HCT116 (cell line): ENCODE measurements around the gene KLHL6. TPM values are rescaled to one million over a fixed set of nuclear protein-coding genes. Genes with fewer than 3 reads are reported as not detected.

Source experiments
- ATAC-seq: fragments of 200-7000 bp; cut with Tn5 transposase; 2 replicates; pipeline ENCODE4 v1.9.1; 2020; ENCODE audit warnings: mild to moderate bottlenecking, moderate library complexity
- BruUV-seq: library from RNA; stranded (reverse); fragments of 400-500 nt; replicated peaks from 2 replicates; lab custom pipeline; 2021; lab: Mats Ljungman, UMichigan
- CTCF ChIA-PET: fragments of 300-600 bp; sonication (Branson Sonifier 250); formaldehyde crosslinking; loops from one replicate; lab custom pipeline; 2021; ENCODE audit warnings: antibody characterized with exemption; lab: Charles Lee
- POLR2A ChIA-PET: fragments of 300-600, 350-600 bp; sonication (Branson Sonifier 250); formaldehyde crosslinking; loops from one replicate; lab custom pipeline; 2021; ENCODE audit warnings: antibody characterized with exemption; lab: Charles Lee
- RAD21 ChIA-PET, 2 experiments: fragments of 300-600 bp; sonication (Branson Sonifier 250); formaldehyde crosslinking; loops; one replicate each; lab custom pipeline; 2023; ENCODE audit warnings: low total read pairs in 2 of 2; ENCODE audit not compliant: uncharacterized antibody in 2 of 2, unreplicated experiment in 2 of 2, low non-redundant PET in 1 of 2; lab: Charles Lee
- DNase-seq: peaks from one replicate; pipeline ENCODE4 v3.0.0-alpha.2; 2010; ENCODE audit warnings: low read depth, low spot score
- H2AFZ ChIP-seq: fragments of 200-600 bp; shearing (Covaris generic), sonication (generic); 2 replicates; pipeline ENCODE4 v1.6.1; 2017; ENCODE audit warnings: low read depth, mixed run types, mixed read lengths, antibody characterized with exemption, low read length; ENCODE audit not compliant: poor library complexity, severe bottlenecking
- H3K27ac ChIP-seq: 2 replicates; pipeline ENCODE4 v1.5.1; 2012; ENCODE audit warnings: low read depth, low read length
- H3K27me3 ChIP-seq: fragments of 200-600 bp; sonication (generic); 2 replicates; pipeline ENCODE4 v1.6.1; 2016; ENCODE audit warnings: mixed run types, low read length, mixed read lengths; ENCODE audit not compliant: insufficient read depth
- H3K36me3 ChIP-seq, 2 experiments: fragments of 200-500 bp in 1 of 2; fragments of 200-600 bp in 1 of 2; sonication (Bioruptor generic) in 1 of 2; sonication (generic) in 1 of 2; 2 replicates each; pipeline versions ENCODE4 v1.5.1 to v1.6.1; 2014 to 2016; ENCODE audit warnings: low read length in 2 of 2, inconsistent platforms in 1 of 2, mixed read lengths in 1 of 2, mixed run types in 1 of 2; ENCODE audit not compliant: insufficient read depth in 2 of 2, control insufficient read depth in 1 of 2
- H3K4me1 ChIP-seq, 2 experiments: fragments of 200-600 bp in 1 of 2; sonication (generic) in 1 of 2; 2 replicates each; pipeline versions ENCODE4 v1.5.1 to v1.6.1; 2012 to 2017; ENCODE audit warnings: low read length in 2 of 2, inconsistent platforms in 1 of 2, mild to moderate bottlenecking in 1 of 2, mixed read lengths in 1 of 2, mixed run types in 1 of 2, moderate library complexity in 1 of 2; ENCODE audit not compliant: insufficient read depth in 2 of 2, control insufficient read depth in 1 of 2
- H3K4me2 ChIP-seq: fragments of 200-600 bp; sonication (generic); 2 replicates; pipeline ENCODE4 v1.6.1; 2017; ENCODE audit warnings: mixed run types, low read length, mixed read lengths
- H3K4me3 ChIP-seq, 2 experiments: fragments of 200-600 bp in 1 of 2; sonication (generic) in 1 of 2; replicated peaks in 1 of 2; 2 replicates each; pipeline ENCODE4 v1.5.1; 2011 to 2016; ENCODE audit warnings: low read length in 2 of 2, control low read depth in 1 of 2, low read depth in 1 of 2, mild to moderate bottlenecking in 1 of 2, mixed read lengths in 1 of 2, mixed run types in 1 of 2
- H3K79me2 ChIP-seq: fragments of 200-600 bp; sonication (generic); 2 replicates; pipeline ENCODE4 v1.6.1; 2017; ENCODE audit warnings: mild to moderate bottlenecking, mixed run types, low read length, moderate library complexity, mixed read lengths; ENCODE audit not compliant: insufficient read depth
- H3K9ac ChIP-seq: fragments of 200-600 bp; sonication (generic); 2 replicates; pipeline ENCODE4 v1.6.1; 2016; ENCODE audit warnings: low read length, mixed read lengths
- H3K9me2 ChIP-seq: fragments of 200-600 bp; sonication (generic), shearing (Covaris generic); 2 replicates; pipeline ENCODE4 v1.6.1; 2017; ENCODE audit warnings: mixed run types, mild to moderate bottlenecking, moderate library complexity; ENCODE audit not compliant: insufficient read depth
- H3K9me3 ChIP-seq, 2 experiments: fragments of 200-500 bp in 1 of 2; fragments of 200-600 bp in 1 of 2; sonication (Bioruptor generic) in 1 of 2; sonication (generic) in 1 of 2; 2 replicates each; pipeline ENCODE4 v1.6.1; 2014 to 2017; ENCODE audit warnings: low read length in 2 of 2, mixed read lengths in 2 of 2, inconsistent platforms in 1 of 2, low read depth in 1 of 2, mild to moderate bottlenecking in 1 of 2, mixed run types in 1 of 2, moderate library complexity in 1 of 2; ENCODE audit not compliant: control insufficient read depth in 1 of 2, insufficient read depth in 1 of 2
- H4K20me1 ChIP-seq: fragments of 200-600 bp; sonication (generic), shearing (Covaris generic); 2 replicates; pipeline ENCODE4 v1.6.1; 2017; ENCODE audit warnings: mixed run types, mild to moderate bottlenecking, moderate library complexity; ENCODE audit not compliant: insufficient read depth
- CEBPB ChIP-seq: IDR thresholded peaks from 2 replicates; pipeline ENCODE4 v1.6.1; 2012; ENCODE audit warnings: low read depth
- EGR1 ChIP-seq: IDR thresholded peaks from 2 replicates; pipeline ENCODE4 v1.6.1; 2012; ENCODE audit warnings: low read depth
- ELF1 ChIP-seq: IDR thresholded peaks from 2 replicates; pipeline ENCODE4 v1.6.1; 2012; ENCODE audit warnings: low read depth, borderline replicate concordance
- EZH2phosphoT487 ChIP-seq: fragments of 200-600 bp; IDR thresholded peaks from 2 replicates; pipeline ENCODE4 v1.6.1; 2018; ENCODE audit warnings: antibody characterized with exemption, borderline replicate concordance
- FOSL1 ChIP-seq: IDR thresholded peaks from 2 replicates; pipeline ENCODE4 v1.6.1; 2012; ENCODE audit warnings: low read depth
- POLR2A ChIP-seq: IDR thresholded peaks from 2 replicates; pipeline ENCODE4 v1.7.0; 2011; ENCODE audit warnings: borderline replicate concordance; ENCODE audit not compliant: insufficient read depth, insufficient read length; ENCODE audit errors: extremely low read depth
- POLR2AphosphoS5 ChIP-seq: IDR thresholded peaks from 2 replicates; pipeline ENCODE4 v1.6.1; 2011; ENCODE audit warnings: mild to moderate bottlenecking, low read depth, low read length, moderate library complexity
- RAD21 ChIP-seq: IDR thresholded peaks from 2 replicates; pipeline ENCODE4 v1.6.1; 2012; ENCODE audit warnings: low read depth, mild to moderate bottlenecking
- SIN3A ChIP-seq: IDR thresholded peaks from 2 replicates; pipeline ENCODE4 v1.6.1; 2012; ENCODE audit warnings: low read depth
- SP1 ChIP-seq: IDR thresholded peaks from 2 replicates; pipeline ENCODE4 v1.6.1; 2012; ENCODE audit warnings: low read depth
- TCF7L2 ChIP-seq: IDR thresholded peaks from 2 replicates; pipeline ENCODE4 v1.7.0; 2011; ENCODE audit warnings: borderline replicate concordance, inconsistent platforms; ENCODE audit not compliant: insufficient read depth, insufficient read length; ENCODE audit errors: extremely low read depth
- ZNF274 ChIP-seq: fragments of 200-500 bp; sonication (Bioruptor generic); IDR thresholded peaks from 2 replicates; pipeline ENCODE4 v1.6.1; 2014; ENCODE audit warnings: mild to moderate bottlenecking, low read depth, low read length, inconsistent platforms
- intact Hi-C: fragments of 100-400 bp; cut with micrococcal nuclease; formaldehyde crosslinking; loops from 2 replicates; pipeline ENCODE4 v1.10.0; 2022
- total RNA-seq: library from RNA; stranded (reverse); gene quantifications from one replicate; pipeline ENCODE4 v1.2.1, GENCODE V29; 2021; ENCODE audit not compliant: unreplicated experiment
- TF ChIP-seq, protein P1 (sequence below): IDR thresholded peaks from 2 replicates; pipeline ENCODE4 v1.6.1; 2012; ENCODE audit warnings: low read depth
- TF ChIP-seq, protein P2 (sequence below): IDR thresholded peaks from 2 replicates; pipeline ENCODE4 v1.6.1; 2012
- TF ChIP-seq, protein P3 (sequence below): IDR thresholded peaks from 2 replicates; pipeline ENCODE4 v1.6.1; 2012
- TF ChIP-seq, protein P4 (sequence below): IDR thresholded peaks from 2 replicates; pipeline ENCODE4 v1.6.1; 2011; ENCODE audit warnings: mild to moderate bottlenecking, low read length, moderate library complexity; ENCODE audit not compliant: insufficient replicate concordance; ENCODE audit errors: extremely low read depth

The KLHL6 gene
- total RNA-seq, 1 experiment from 2014 or later, result 0.15 TPM

DNA sequence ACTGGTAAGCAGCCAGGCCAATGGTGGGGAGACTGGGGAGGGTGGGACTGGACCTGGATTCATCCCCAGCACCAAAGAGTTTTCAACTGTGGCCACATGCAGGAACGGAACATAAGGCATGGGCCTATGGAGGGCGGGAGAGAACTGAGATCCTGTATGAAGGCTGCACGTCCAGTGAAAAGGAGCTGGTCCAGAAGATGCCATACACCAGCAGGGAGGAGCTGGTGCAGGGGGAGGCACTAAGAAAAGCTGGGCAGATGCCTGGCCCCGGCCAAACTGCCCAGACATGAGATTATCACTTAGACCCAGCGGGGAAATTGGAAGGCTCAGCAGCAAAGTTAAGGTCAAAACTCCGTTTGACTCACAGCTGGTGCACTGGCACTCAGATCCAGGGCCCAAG, 69.0 kb downstream of the KLHL6 start (continued):
- TF ChIP-seq, protein P1, sequence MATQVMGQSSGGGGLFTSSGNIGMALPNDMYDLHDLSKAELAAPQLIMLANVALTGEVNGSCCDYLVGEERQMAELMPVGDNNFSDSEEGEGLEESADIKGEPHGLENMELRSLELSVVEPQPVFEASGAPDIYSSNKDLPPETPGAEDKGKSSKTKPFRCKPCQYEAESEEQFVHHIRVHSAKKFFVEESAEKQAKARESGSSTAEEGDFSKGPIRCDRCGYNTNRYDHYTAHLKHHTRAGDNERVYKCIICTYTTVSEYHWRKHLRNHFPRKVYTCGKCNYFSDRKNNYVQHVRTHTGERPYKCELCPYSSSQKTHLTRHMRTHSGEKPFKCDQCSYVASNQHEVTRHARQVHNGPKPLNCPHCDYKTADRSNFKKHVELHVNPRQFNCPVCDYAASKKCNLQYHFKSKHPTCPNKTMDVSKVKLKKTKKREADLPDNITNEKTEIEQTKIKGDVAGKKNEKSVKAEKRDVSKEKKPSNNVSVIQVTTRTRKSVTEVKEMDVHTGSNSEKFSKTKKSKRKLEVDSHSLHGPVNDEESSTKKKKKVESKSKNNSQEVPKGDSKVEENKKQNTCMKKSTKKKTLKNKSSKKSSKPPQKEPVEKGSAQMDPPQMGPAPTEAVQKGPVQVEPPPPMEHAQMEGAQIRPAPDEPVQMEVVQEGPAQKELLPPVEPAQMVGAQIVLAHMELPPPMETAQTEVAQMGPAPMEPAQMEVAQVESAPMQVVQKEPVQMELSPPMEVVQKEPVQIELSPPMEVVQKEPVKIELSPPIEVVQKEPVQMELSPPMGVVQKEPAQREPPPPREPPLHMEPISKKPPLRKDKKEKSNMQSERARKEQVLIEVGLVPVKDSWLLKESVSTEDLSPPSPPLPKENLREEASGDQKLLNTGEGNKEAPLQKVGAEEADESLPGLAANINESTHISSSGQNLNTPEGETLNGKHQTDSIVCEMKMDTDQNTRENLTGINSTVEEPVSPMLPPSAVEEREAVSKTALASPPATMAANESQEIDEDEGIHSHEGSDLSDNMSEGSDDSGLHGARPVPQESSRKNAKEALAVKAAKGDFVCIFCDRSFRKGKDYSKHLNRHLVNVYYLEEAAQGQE, result no peak
- TF ChIP-seq EZH2phosphoT487, result no peak
- no peak for TF ChIP-seq TCF7L2
- TF ChIP-seq CEBPB, result no peak
- no peak for TF ChIP-seq POLR2AphosphoS5
- TF ChIP-seq ZNF274, result no peak
- TF ChIP-seq, protein P2, sequence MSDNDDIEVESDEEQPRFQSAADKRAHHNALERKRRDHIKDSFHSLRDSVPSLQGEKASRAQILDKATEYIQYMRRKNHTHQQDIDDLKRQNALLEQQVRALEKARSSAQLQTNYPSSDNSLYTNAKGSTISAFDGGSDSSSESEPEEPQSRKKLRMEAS, result no peak

DNA sequence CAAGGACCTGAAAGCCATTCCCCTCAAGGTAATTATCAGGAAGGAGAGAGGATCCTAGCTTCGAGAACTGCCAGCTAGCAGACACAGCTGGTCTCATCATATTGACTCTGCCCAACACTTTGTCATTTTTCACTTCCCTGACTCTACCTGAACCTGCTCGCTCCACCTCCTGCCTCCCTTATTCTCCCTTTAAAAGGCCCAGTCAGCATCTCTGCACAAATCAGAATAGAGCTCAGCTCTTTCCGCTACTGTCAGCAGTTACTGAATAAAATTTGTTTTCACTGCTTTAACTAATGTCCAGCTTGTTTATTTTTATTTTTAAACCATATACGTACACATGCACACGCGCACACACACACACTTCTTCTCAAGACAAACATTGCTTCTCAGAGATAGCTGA, 69.9 kb downstream of the KLHL6 start:
- Histone ChIP-seq H3K9me2 (no peaks in the 10 kb centered on the region), H3K4me3 (no peak overlapping the region), H2AFZ (no peak overlapping the region), H3K79me2 (no peaks in the 10 kb centered on the region), H3K9ac (no peak overlapping the region), H3K36me3 (no peaks in the 10 kb centered on the region), H3K4me2 (no peak overlapping the region)
- intact Hi-C loops, result no loop called here
- BruUV-seq, result no TSS peak
- ChIA-PET RAD21 (no interaction called here), POLR2A (no interaction called here)
- TF ChIP-seq EGR1, result no peak
- TF ChIP-seq SP1, result no peak
- TF ChIP-seq, protein P3, sequence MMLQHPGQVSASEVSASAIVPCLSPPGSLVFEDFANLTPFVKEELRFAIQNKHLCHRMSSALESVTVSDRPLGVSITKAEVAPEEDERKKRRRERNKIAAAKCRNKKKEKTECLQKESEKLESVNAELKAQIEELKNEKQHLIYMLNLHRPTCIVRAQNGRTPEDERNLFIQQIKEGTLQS, result no peak
- TF ChIP-seq, protein P4, sequence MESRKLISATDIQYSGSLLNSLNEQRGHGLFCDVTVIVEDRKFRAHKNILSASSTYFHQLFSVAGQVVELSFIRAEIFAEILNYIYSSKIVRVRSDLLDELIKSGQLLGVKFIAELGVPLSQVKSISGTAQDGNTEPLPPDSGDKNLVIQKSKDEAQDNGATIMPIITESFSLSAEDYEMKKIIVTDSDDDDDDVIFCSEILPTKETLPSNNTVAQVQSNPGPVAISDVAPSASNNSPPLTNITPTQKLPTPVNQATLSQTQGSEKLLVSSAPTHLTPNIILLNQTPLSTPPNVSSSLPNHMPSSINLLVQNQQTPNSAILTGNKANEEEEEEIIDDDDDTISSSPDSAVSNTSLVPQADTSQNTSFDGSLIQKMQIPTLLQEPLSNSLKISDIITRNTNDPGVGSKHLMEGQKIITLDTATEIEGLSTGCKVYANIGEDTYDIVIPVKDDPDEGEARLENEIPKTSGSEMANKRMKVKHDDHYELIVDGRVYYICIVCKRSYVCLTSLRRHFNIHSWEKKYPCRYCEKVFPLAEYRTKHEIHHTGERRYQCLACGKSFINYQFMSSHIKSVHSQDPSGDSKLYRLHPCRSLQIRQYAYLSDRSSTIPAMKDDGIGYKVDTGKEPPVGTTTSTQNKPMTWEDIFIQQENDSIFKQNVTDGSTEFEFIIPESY, result no peak
- no peak for TF ChIP-seq CEBPB
- no peak for TF ChIP-seq RAD21
- no peak for TF ChIP-seq POLR2A
- TF ChIP-seq POLR2AphosphoS5, result no peak
- TF ChIP-seq ELF1, result no peak
- TF ChIP-seq SIN3A, result no peak
- TF ChIP-seq FOSL1, result no peak
- TF ChIP-seq, all 23 proteins: peak for 0
- Histone ChIP-seq H4K20me1 (no peaks in the 10 kb centered on the region), H3K27me3 (no peaks in the 10 kb centered on the region), H3K9me3 (no peaks in the 10 kb centered on the region), H3K27ac (no peak overlapping the region), H3K4me1 (no peaks in the 10 kb centered on the region)
- no peak for DNase-seq
- no peak for ATAC-seq
- CTCF ChIA-PET, result no interaction called here
